Activated naive CD8-positive, alpha-beta T cell treated with anti-CD3 and anti-CD28 coated beads, Interleukin-2, amount 10 ng/mL, durations not matched to agents 7 days and 5 days (primary cell): ENCODE results near the gene VSTM5. TPM values are rescaled to one million over a fixed set of nuclear protein-coding genes. Genes with fewer than 3 reads are reported as not detected.

Experiments used
- ATAC-seq: fragments of 150-1000 bp; cut with Tn5 transposase; one replicate; pipeline ENCODE4 v1.10.0; 2021; ENCODE audit warnings: low read depth, moderate library complexity
- POLR2A ChIA-PET: fragments of 350-600 bp; sonication (Branson Sonifier 250); formaldehyde crosslinking; loops from one replicate; lab custom pipeline; 2021; ENCODE audit warnings: antibody characterized with exemption; lab: Charles Lee
- DNase-seq: peaks from one replicate; pipeline ENCODE4 v3.0.0; 2021
- H3K27ac Mint-ChIP-seq: one replicate; pipeline ENCODE4 v1.8.0; 2022; ENCODE audit warnings: mild to moderate bottlenecking, mixed read lengths
- H3K27me3 Mint-ChIP-seq: one replicate; pipeline ENCODE4 v1.8.0; 2022; ENCODE audit warnings: mild to moderate bottlenecking, moderate library complexity, mixed read lengths
- H3K36me3 Mint-ChIP-seq: one replicate; pipeline ENCODE4 v1.8.0; 2021; ENCODE audit warnings: mild to moderate bottlenecking, mixed read lengths
- H3K4me1 Mint-ChIP-seq: one replicate; pipeline ENCODE4 v1.8.0; 2021; ENCODE audit warnings: mixed read lengths
- H3K4me3 Mint-ChIP-seq: one replicate; pipeline ENCODE4 v1.8.0; 2022; ENCODE audit warnings: mild to moderate bottlenecking, moderate library complexity, mixed read lengths
- H3K9me3 Mint-ChIP-seq: one replicate; pipeline ENCODE4 v1.8.0; 2021; ENCODE audit warnings: mixed read lengths
- total RNA-seq, 2 experiments: library from RNA; stranded (reverse); gene quantifications; one replicate each; pipeline ENCODE4 v1.2.3, GENCODE V29; 2021

The VSTM5 gene
- total RNA-seq, 2 experiments from 2014 or later: not detected

- H3K27ac Mint-ChIP-seq: peak overlapping the region; percentile 12
- ATAC-seq (no peak), DNase-seq (no peak)
- POLR2A ChIA-PET: interaction anchor here (1.7 kb wide), 1 partner anchor 11 kb away, joined by 6 read pairs; the partner anchor contains the start of gene MED17
- H3K27me3 Mint-ChIP-seq: no peaks in the 10 kb centered on the region
- H3K9me3 Mint-ChIP-seq: peaks cover 4% of the 10 kb centered on the region
- H3K4me3 Mint-ChIP-seq: no peak overlapping the region
- no peaks in the 10 kb centered on the region for H3K4me1 Mint-ChIP-seq
- peaks cover 12% of the 10 kb centered on the region for H3K36me3 Mint-ChIP-seq
Observed at GRCh38 chr11:93772123-93772522, 78.3 kb downstream of the VSTM5 start.

GRCh38 chr11:93770160-93770559, 80.3 kb downstream of the VSTM5 start:
- Mint-ChIP-seq H3K4me3 (no peak overlapping the region), H3K27ac (no peak overlapping the region), H3K36me3 (peaks cover 14% of the 10 kb centered on the region), H3K9me3 (peaks cover 6% of the 10 kb centered on the region), H3K4me1 (no peaks in the 10 kb centered on the region), H3K27me3 (no peaks in the 10 kb centered on the region)
- ATAC-seq (no peak), DNase-seq (no peak)
- POLR2A ChIA-PET: no interaction called here

Other genes with a start within 250 kb of the VSTM5 start
- 10 to 100 TPM; 22.8 to 24.9 TPM for gene CEP295, start 188.9 kb downstream of the VSTM5 start, total RNA-seq
- 100 to 1,000 TPM; 172 to 178 TPM for gene TAF1D, start 109.1 kb downstream of the VSTM5 start, total RNA-seq
- 10 to 100 TPM; 20.6 to 29.2 TPM for gene C11orf54, start 108.9 kb downstream of the VSTM5 start, total RNA-seq
- gene MED17, start 66.3 kb downstream of the VSTM5 start, total RNA-seq: 10 to 100 TPM; 43.0 to 44.8 TPM
- not detected for gene HEPHL1, start 170.7 kb upstream of the VSTM5 start, total RNA-seq